GM18907 (cell line): ENCODE measurements around the gene RYR3.
"Not testable (repeated sequence)": the region's sequence is repeated elsewhere in the genome, so short reads cannot be mapped to it uniquely, and the experiment has no call there.

Source experiments
- ATAC-seq: cut with Tn5 transposase; IDR thresholded peaks from one replicate; pipeline ENCODE4 v1.9.1; 2021; ENCODE audit warnings: mild to moderate bottlenecking, moderate library complexity; ENCODE audit not compliant: unreplicated experiment

RYR3 gene

DNA sequence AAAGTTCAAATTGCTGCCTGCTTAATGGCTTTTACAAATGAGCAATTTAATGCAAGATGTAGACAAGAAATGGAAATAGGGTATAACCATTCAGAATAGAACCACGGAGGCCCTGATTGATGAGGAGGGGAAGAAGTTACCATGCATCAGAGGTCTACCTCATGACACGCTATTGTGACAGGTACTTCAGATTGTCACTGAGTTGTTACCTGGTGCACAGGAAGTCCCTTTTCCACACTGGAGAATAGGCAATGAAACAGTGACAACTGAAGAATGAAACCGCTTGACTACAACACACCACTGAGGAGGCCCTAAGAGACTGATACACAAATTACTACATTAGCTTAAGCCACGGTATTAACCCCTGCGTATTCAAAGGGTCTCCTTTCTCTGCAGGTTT is 251.2 kb downstream of the RYR3 start:
- no peak for ATAC-seq

DNA sequence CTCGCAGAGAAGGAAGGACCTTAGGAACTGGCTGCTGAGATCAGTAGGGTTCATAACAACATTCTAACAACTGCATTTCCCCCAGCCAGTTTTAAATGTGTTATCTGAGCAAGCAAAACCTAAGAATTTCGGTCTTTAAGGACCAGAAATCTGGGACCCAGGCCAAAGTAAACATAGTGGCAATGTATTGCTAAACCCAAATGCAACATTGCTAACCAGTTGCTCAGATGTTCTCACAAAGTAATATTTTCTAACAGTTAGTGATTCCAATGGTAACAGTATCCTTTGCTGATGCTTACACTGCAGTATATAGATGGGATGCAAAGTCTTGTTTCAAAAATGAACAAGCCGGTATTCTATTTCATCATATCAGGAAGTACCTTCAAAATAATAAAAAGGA is 254.3 kb downstream of the RYR3 start:
- ATAC-seq = no peak

DNA sequence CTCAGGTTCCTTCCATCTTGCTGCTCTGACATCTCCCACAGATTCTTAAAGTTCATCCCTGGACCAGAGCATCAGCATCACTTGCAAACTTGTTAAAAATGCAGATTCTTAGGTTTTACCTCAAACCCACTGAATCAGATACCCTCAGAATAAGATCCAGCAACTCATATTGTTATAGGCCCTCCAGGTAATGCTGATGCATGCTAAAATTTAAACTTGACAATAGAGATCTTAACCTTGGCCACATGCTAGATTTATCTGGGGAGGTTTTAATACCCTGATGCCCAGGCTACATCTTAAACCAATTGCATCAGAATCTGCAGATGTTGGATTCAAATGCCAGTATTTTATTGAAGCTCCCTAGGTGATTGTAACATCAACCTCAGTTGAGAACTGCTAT is 256.9 kb downstream of the RYR3 start:
- ATAC-seq = no peak

DNA sequence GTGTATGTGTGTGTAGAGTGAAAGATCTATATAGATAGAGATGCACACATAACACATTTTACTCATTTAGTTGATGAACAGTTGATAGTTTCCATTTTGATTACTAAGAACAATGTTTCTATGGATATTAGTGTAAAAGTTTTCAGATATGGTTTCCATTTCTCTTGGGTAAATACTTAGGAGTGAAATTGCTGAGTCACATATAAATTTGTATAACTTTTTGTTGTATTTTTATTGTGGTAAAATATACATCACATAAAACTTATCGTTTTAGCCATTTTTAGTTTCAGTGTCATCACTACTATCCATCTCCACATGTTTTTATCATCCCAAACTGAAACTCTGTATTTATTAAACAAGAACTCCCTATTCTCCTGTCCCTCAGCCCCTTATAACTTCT is 258.3 kb downstream of the RYR3 start:
- ATAC-seq = no peak

DNA sequence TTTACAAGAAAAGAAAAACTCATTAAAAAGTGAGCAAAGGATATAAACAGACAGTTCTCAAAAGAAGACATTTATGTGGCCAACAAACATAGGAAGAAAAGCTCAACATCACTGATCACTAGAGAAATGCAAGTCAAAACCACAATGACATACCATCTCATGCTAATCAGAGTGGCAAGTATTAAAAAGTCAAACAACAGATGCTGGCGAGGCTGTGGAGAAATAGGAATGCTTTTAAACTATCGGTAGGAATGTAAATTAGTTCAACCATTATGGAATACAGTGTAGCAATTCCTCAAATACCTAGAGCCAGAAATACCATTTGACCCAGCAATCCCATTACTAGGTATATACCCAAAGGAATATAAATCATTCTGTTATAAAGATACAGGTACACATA is 267.1 kb downstream of the RYR3 start:
- not testable (repeated sequence) for ATAC-seq

DNA sequence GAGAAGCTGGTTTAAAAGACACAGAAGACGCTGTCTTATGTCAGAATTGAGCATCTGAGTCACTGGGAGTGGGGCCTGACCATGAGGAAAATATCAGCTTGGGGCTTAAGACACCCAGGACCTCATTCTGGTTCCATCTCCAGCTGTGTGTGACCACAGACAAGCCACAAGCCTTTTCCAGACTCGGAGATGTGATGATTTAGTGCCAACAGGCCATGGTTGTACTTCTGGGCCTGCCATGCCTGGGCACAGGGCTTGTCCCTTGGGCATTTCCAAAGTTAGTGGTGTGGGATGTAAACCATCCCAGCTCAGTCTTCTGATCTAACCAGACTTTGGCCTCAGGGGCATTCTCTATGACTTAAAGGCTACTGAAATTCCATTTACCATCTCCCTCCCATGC is 269.8 kb downstream of the RYR3 start:
- no peak for ATAC-seq

DNA sequence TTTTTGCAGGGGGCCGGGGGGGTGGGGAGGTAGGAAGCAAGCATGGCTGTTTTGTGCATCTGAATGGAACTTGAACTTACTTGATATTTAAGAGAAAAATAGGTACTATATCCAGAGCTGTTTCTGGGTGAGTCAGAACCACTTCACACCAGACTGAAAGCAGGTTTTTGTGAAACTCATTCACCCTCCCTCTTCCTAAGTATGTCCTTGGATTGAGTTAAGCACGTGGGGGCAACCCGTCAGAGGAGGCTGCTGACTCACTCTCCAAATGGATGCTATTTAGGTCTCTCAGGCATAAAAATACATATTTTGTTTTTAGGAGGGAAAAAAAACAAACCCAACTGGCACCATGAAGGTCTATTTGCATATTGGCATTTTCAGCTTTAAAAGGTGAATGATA is 270.3 kb downstream of the RYR3 start:
- no peak for ATAC-seq

DNA sequence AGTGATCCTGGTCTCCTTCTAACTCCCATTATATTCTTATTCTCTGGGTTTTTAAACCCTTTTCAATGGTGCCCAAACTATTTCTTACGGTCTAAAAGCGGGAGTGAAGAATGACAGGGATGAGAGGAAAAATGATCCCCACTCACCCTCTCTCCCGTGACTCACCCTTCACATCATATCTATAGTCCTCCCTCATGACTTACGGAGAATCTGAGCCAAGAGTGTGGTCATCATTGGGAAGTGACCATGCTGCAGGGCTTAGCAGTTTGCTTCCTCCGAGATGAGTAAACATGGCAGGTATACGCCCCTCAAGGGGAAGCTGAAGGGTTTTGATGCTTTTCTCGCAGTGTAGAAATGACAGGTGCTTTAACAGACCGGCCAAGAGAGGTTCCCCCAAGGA is 274.0 kb downstream of the RYR3 start:
- no peak for ATAC-seq

DNA sequence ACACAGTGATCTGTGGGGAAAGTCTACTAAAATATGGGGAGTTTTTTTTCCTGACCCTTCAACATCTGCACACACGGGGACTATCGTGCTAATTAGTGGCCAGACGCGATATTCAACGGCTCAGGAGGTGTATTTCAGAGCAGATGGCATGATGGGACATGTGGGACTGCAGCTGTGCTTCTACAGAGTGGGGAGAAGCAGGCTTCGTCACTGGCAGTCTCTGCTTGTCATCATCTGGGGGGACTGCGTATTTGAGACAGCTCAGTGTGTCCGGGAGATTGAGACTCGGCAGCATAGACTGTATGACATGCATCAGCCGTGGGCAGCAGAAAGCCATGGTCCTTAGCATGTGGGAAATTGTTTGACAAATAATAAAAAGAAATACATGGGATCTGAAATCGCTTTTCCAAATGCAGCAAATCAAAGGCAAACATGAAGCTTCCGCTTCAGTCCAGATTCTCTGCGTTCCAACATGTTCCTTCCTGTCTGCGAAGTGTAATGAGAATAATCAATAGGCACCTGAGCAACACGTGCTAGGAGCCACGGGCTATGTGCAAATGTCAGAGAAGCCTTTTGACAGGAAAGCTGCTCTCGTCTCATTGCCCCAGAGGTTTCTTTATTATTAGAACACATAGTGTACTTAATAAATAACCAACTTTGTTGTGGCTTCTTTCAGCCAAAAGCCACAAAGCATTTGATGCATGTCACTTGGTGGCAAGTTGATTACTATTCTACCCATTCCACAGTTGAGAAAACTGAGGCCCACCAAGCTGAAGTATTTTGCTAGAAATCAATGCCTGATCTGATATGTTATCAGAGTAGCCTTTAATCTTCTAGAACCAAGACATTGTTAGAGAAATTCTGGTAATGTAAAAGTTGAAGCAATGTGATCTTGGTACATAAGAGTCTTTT is 276.3 kb downstream of the RYR3 start:
- ATAC-seq = no peak

DNA sequence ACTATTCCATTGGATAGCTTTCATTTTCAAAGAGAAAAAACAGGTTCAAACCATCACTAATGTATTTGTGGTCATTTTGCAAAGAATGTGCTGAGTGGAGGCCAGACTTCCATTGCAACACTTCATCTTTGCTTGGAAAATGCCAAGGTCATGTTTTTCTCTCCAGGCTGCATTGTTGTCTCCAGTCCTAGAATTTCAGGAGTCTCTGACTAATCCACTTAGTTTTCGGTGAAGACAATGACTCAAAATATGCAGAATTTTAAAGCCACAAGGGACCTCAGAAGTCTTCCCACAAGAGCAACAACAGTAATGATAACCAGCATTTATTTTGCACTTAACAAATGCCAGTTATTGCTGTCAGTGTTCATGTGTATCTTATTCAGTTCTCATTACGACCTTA is 277.0 kb downstream of the RYR3 start:
- ATAC-seq = no peak

DNA sequence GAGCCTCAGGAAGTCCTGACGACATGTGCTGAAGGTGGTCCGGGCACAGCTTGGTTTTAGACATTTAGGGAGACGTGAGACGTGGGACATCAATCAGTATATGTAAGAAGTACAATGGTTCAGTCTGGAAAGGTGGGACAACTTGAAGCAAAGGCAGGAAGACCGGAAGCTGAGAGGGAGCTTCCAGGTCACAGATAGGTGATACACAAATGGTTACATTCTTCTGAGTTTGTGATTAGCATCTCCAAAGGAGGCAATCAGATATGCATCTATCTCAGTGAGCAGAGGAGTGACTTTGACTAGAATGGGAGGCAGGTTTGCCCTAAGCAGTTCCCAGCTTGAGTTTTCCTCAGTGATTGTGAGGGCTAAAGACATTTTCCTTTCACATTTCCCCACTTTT is 282.1 kb downstream of the RYR3 start:
- ATAC-seq = no peak

DNA sequence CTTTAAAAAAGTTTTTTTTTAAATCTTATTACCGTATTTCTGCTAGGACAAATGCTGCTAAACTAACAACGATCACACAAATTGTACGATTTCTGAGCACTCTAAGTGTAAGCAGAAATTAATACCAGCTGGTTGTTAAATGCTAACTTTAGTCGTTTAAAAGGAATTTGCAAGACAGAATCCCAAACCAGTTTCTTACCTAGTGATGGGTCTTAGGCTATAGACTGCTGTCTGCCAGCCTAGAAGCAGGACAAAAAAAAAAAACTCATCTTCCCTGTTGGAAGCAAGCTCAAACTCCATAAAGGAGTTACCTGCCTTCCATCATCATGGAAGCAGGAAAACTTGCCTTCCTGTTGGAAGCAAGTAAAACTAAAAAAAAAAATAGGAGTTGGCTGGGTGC is 287.6 kb downstream of the RYR3 start:
- ATAC-seq = not testable (repeated sequence)

DNA sequence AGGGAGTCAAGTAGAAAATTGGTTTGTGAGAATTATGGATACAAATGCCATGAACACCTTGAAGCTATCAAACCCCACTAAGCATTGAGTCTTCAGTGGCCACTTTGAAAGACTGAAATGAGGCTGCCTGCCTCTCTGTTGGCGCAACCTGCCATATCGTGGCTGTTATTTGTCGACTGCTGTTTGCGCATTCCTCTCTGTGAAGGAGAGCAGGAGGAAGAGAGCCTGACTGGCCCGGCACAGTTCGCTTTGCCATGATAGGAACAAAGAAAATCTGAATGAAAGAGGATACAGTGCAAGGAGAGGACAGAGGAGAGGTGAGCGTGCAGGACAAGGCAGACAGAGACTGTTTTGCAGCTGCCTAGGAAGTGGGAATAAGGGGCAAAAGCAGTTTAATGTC is 289.4 kb downstream of the RYR3 start:
- no peak for ATAC-seq

DNA sequence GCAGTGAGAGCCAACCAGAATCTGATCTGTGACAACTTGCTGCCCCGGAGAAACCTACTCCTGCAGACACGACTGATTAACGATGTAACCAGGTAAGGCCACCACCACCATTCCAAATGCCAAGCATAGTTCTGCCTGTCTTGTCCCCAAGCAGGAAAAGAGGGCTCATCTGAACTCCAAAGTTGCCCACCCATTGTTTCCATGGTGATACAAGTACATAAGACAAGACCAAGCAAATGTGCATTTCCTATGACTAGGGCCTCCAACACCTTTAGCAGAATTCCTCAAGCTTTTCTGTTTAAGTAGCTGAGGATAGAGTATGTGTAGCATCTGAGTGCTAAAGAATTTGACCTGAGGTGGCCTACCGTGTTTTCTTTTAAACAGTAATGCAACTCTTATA is 290.7 kb downstream of the RYR3 start:
- ATAC-seq = no peak

DNA sequence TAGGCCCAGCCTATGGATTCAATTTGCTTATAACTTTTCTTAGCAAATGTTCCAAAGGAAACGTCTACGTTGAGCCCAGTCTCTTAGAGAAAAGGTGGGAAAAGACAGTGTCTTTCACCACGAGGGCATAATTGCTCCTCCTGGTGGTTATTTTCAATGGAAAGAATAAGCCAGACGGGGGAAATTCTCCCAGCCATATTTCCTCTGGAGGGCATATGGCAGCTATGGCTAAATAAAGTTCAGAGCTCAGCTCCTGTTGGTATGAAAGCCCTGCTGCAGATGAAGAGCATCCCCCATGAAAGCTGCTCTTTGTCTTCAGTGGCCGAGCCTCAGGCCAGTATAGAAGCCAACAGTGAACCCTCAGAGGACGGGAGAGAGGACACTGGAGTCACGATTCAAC is 297.9 kb downstream of the RYR3 start:
- no peak for ATAC-seq

DNA sequence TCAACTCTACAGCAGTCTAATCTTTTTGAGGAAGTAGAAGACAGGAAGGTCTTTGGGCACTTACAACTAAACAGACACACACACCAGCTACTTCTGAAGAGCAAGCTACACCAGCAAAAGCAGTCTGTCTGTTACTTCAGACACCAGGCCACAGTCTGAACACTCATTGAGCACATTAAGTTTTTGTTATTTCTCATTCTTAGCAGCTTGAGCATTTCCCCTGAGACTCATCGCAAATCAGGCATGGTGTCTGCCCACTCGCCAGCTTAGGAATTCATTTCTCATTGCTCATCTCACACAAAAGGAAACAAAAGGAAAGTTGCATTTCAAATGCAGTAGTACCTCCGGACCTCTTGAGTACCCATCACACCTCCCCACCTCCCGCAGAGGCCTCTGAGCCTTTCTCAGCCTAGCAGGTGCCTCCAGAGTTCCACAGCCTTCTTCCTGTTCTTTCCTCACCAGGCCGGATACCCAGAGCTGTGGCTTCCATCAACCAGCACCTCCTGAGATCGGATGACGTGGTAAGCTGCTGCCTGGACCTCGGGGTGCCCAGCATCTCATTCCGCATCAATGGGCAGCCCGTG is 302.0 kb downstream of the RYR3 start:
- no peak for ATAC-seq

DNA sequence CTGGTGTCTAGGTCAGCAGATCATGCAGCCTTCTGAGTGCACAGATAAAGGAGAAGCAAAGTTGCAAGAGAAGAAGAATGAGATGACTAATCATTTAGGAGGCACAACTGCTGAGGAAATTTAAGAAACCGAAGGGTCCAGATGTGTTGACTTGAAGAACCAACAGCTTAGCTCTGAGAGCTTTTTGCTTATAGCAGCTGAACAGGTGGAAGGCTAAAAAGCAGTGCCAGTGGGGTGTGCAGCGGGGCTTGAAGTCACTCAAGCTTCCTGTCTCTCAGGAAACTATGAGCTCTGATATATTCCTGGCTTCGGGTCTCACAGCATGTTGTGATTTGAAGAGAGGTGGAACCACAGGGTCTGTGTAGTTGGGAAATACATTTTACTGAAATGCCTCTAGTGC is 305.7 kb downstream of the RYR3 start:
- no peak for ATAC-seq

DNA sequence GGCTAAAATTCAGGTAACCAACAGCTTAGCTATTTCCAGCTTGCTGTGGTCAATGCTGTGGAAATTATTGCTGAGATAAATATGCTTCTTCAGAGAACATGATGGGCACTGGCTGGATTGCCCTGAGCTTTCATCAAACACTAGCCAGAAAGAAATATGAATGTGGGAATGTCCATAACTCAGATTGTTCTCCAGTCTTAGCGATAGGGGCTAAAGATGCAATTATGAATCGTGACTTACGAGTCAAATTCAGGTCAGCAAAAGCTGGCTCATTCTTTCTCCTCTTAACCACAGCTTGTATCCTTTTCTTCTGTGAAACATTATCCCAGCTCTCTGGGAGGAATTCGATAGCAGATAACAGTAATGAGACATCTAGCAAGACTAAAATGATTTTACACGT is 307.6 kb downstream of the RYR3 start:
- no peak for ATAC-seq

DNA sequence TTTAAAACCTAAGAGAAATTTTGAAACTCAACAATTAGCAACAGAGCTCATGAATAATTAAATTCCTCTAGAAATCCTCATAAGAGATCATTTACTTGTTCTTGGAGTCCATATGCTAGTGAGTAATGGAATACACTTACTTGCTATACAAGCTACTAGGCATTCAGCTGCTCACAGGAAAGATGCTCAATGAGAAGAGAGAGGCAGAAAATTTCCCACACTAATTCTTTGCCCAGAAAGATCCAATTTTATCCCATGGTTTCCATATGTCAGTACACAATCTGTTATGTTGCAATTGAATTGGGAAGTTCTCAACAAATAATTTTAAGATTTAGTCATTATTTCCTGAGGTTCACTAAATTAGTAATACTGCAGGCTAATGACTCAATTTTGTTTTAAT is 310.4 kb downstream of the RYR3 start:
- ATAC-seq = no peak

DNA sequence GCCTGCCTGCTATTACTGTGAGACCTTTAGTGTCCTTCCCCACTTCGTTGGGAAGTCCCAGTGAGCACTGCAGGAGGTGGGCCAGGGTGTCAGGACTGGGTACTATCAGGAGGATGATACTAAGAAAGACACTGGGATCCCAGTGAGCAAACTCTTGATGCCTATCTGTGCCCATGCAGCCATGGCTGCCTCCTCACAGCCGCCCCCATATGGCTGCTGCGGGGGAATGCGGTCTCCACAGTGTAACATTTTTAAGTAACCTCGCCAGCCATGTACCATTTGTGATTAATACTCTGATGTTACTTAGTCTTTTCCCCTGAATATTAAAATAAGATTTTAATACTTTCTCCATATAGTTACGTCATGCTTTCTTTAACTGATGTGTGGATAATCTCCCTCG is 312.2 kb downstream of the RYR3 start:
- ATAC-seq = no peak

DNA sequence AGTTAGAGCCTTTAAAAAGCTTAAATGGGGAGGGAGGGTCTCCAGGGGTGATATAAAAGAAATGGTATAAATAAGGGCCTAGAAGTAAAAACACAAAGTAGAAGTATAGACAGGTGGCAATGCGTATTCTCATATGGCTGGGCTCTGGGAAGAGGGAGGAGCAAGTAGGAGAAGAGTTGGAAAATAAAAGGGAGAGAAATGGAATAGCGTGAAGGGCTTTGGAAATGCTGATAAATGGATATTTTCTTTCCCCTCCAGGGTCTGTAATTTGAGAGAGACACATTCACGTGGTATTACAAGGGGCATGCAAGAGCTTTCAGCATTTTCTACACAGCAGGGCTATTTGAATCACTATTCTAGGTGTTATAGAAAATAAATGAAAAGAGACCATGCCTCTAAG is 313.7 kb downstream of the RYR3 start:
- ATAC-seq = no peak

DNA sequence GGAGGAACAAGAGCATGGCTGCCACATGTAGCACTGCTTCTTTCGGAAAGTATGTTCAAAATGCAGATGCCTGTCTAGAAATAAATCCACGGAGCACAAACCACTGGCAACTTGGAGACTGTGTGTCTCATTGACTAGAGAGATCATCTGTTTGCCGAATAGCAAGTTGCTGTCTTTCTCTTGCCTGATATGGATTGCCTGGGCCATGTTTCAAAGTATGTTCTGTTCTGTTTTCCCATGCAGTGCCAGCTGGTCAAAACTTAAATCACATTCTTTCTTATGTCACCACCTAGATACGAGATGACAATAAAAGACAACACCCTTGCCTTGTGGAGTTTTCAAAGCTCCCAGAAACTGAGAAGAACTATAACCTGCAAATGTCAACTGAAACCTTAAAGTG is 318.9 kb downstream of the RYR3 start:
- ATAC-seq = no peak

DNA sequence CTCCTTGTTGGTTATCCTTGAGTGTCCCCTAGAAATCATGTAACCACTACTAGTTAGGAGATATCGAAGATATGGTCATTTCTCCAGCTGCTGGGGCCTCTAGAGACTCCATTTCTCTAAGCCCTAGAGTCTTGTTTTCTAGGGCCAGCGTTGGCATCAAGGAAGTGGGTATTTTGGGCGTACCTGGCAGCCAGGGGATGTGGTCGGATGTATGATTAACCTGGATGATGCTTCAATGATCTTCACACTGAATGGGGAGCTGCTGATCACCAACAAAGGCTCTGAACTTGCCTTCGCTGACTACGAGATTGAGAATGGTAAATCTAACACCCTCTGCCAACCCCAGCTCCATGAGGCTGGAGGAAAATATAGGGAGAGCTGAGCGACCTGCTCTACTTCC is 325.5 kb downstream of the RYR3 start:
- peak; percentile 82 for ATAC-seq
